HepG2 (cell line): ENCODE data around the gene PTPRCAP. TPM values are rescaled to one million over a fixed set of nuclear protein-coding genes. Genes with fewer than 3 reads are reported as not detected.

Source experiments
- ATAC-seq: fragments of 200-7000 bp; cut with Tn5 transposase; 3 replicates; pipeline ENCODE4 v1.9.1; 2020; ENCODE audit warnings: mild to moderate bottlenecking, moderate library complexity
- BruUV-seq: library from RNA; stranded (reverse); fragments of 400-500 nt; replicated peaks from 2 replicates; lab custom pipeline; 2021; lab: Mats Ljungman, UMichigan
- CTCF ChIA-PET: fragments of 300-600 bp; formaldehyde crosslinking; extraction: SDS; loops from one replicate; lab custom pipeline; 2021; ENCODE audit warnings: low total read pairs, inconsistent platforms, low intra/inter-chr PET ratio; lab: Yijun Ruan, JAX
- POLR2A ChIA-PET: fragments of 350-600 bp; sonication (Branson Sonifier 250); formaldehyde crosslinking; loops from one replicate; lab custom pipeline; 2020; ENCODE audit warnings: antibody characterized with exemption, inconsistent platforms; lab: Yijun Ruan, JAX
- DNase-seq: peaks from one replicate; pipeline ENCODE4 v3.0.0-alpha.2; 2015; ENCODE audit warnings: low spot score
- FAIRE-seq: peaks from 3 replicates; lab custom pipeline; 2011; peaks lifted over from hg19 to GRCh38; lab: Jason Lieb, UNC
- H2AFZ ChIP-seq: one replicate; pipeline ENCODE4 v1.6.1; 2011; ENCODE audit warnings: low read length, inconsistent platforms
- H3K27ac ChIP-seq: fragments of 300-600 bp; 3 replicates; pipeline ENCODE4 v1.8.0; 2011; ENCODE audit warnings: mixed run types, mild to moderate bottlenecking, mixed read lengths, low read length, inconsistent platforms; ENCODE audit not compliant: insufficient read depth; ENCODE audit errors: extremely low read length
- H3K27me3 ChIP-seq, 2 experiments: fragments of 200-600 bp in 1 of 2; 2 replicates in 1 of 2; 3 replicates in 1 of 2; pipeline versions ENCODE4 v1.6.0 to v1.8.0; 2011; ENCODE audit warnings: low read length in 2 of 2, mild to moderate bottlenecking in 2 of 2, moderate library complexity in 2 of 2, inconsistent platforms in 1 of 2; ENCODE audit not compliant: insufficient read depth in 2 of 2, control insufficient read depth in 1 of 2
- H3K36me3 ChIP-seq, 2 experiments: fragments of 200-600 bp in 1 of 2; replicated peaks in 1 of 2; 2 replicates in 1 of 2; 3 replicates in 1 of 2; pipeline versions ENCODE4 v1.5.1 to v1.8.0; 2011; ENCODE audit warnings: low read length in 2 of 2, inconsistent platforms in 1 of 2; ENCODE audit not compliant: insufficient read depth in 2 of 2, control insufficient read depth in 1 of 2
- H3K4me1 ChIP-seq: 2 replicates; pipeline ENCODE4 v1.5.1; 2012; ENCODE audit warnings: low read length, inconsistent platforms; ENCODE audit not compliant: insufficient read depth
- H3K4me2 ChIP-seq: 2 replicates; pipeline ENCODE4 v1.6.0; 2011; ENCODE audit warnings: low read depth, low read length, inconsistent platforms
- H3K4me3 ChIP-seq, 3 experiments: fragments of 200-600 bp in 1 of 3; sonication (generic), shearing (Covaris generic) in 1 of 3; replicated peaks in 1 of 3; 2 replicates each; pipeline ENCODE4 v1.5.1; 2011 to 2016; ENCODE audit warnings: low read length in 3 of 3, inconsistent platforms in 2 of 3, low read depth in 2 of 3, mild to moderate bottlenecking in 2 of 3, control low read depth in 1 of 3, mixed read lengths in 1 of 3; ENCODE audit not compliant: insufficient read depth in 1 of 3
- H3K79me2 ChIP-seq: one replicate; pipeline ENCODE4 v1.6.1; 2011; ENCODE audit warnings: low read length, inconsistent platforms; ENCODE audit not compliant: insufficient read depth
- H3K9ac ChIP-seq: 2 replicates; pipeline ENCODE4 v1.6.0; 2011; ENCODE audit warnings: mild to moderate bottlenecking, low read depth, low read length, inconsistent platforms; ENCODE audit not compliant: insufficient read depth
- H3K9me3 ChIP-seq: 2 replicates; pipeline ENCODE4 v1.5.1; 2012; ENCODE audit warnings: mild to moderate bottlenecking, low read length
- H4K20me1 ChIP-seq: 2 replicates; pipeline ENCODE4 v1.6.0; 2011; ENCODE audit warnings: inconsistent platforms, mild to moderate bottlenecking, low read length, moderate library complexity; ENCODE audit not compliant: insufficient read depth
- ARHGAP35 ChIP-seq: sonication (generic); formaldehyde crosslinking; IDR thresholded peaks from 2 replicates; pipeline ENCODE4 v1.9.0; 2022; ENCODE audit warnings: mild to moderate bottlenecking, inconsistent platforms, moderate library complexity, missing genetic modification reagents, borderline replicate concordance
- FIP1L1 ChIP-seq: fragments of 200-400 bp; formaldehyde crosslinking; IDR thresholded peaks from 2 replicates; pipeline ENCODE4 v1.6.1; 2018; ENCODE audit warnings: low read depth, mild to moderate bottlenecking, low read length, moderate library complexity, borderline replicate concordance; ENCODE audit not compliant: insufficient read depth
- REL ChIP-seq: sonication (generic); formaldehyde crosslinking; conservative IDR thresholded peaks from 2 replicates; pipeline ENCODE4 v1.8.0; 2022; ENCODE audit warnings: mild to moderate bottlenecking, missing genetic modification reagents, moderate library complexity
- SMAD1 ChIP-seq: sonication (generic); formaldehyde crosslinking; IDR thresholded peaks from 2 replicates; pipeline ENCODE4 v1.4.0; 2020; ENCODE audit warnings: missing genetic modification reagents, low read depth, mild to moderate bottlenecking, borderline replicate concordance
- TIGD3 ChIP-seq: sonication (generic); formaldehyde crosslinking; IDR thresholded peaks from 2 replicates; pipeline ENCODE4 v1.5.1; 2020; ENCODE audit warnings: mild to moderate bottlenecking, missing genetic modification reagents, borderline replicate concordance
- ZNF30 ChIP-seq: sonication (generic); formaldehyde crosslinking; IDR thresholded peaks from 2 replicates; pipeline ENCODE4 v1.5.0; 2020; ENCODE audit warnings: mild to moderate bottlenecking, missing genetic modification reagents
- ZNF503 ChIP-seq: sonication (generic); formaldehyde crosslinking; IDR thresholded peaks from 2 replicates; pipeline ENCODE4 v1.4.0; 2020; ENCODE audit warnings: missing genetic modification reagents
- WGBS: methylation state at CpG from one replicate; pipeline ENCODE4 v1.1.6; 2017; ENCODE audit warnings: low lambda C conversion rate; 5-methylcytosine and 5-hydroxymethylcytosine counted together
- in situ Hi-C: cut with HindIII; loops from 2 replicates; pipeline ENCODE4 v1.10.0; 2017; ENCODE audit warnings: low pct_unique_long_range_greater_than_20kb; ENCODE audit not compliant: extremely low pct_ligation_motif_present
- intact Hi-C: fragments of 100-400 bp; cut with micrococcal nuclease; formaldehyde crosslinking; loops from one replicate; pipeline ENCODE4 v1.10.0; 2022; ENCODE audit not compliant: unreplicated experiment
- polyA plus RNA-seq, 8 experiments: library from polyadenylated mRNA; depleted of rRNA in 3 of 8; stranded (reverse) in 7 of 8; unstranded in 1 of 8; fragments of >200 nt; fragmentation: Illumina TruSeq in 4 of 8; extraction: Trizol in 4 of 8; gene quantifications; 2 replicates each; pipeline versions ENCODE4 v1.2.1 to v1.2.3, GENCODE V29; 2011 to 2016; ENCODE audit warnings: low read depth in 4 of 8, missing spikeins in 1 of 8, mixed read lengths in 1 of 8; ENCODE audit not compliant: insufficient read depth in 1 of 8
- total RNA-seq, 5 experiments: library from RNA; depleted of rRNA; stranded (reverse); fragments of >200 nt; fragmentation: Illumina TruSeq; extraction: Trizol; gene quantifications; 2 replicates each; pipeline ENCODE4 v1.2.3, GENCODE V29; 2016; ENCODE audit warnings: low read depth in 1 of 5
- TF ChIP-seq, protein P1 (sequence below): sonication (generic); formaldehyde crosslinking; IDR thresholded peaks from 2 replicates; pipeline ENCODE4 v1.8.1; 2023; ENCODE audit warnings: missing genetic modification reagents, mild to moderate bottlenecking, borderline replicate concordance

PTPRCAP gene
- total and polyA plus RNA-seq, 2 of the 13 experiments (the other 11 are each of a cell fraction or from before 2014, with no cell fraction given): 0.60 to 0.70 TPM

GRCh38 chr11:67483831-67484665 is 46.6 kb upstream of the PTPRCAP start:
- Histone ChIP-seq H3K27ac (no peak overlapping the region), H3K9ac (peak overlapping the region; percentile 72), H3K4me2 (peak overlapping the region; percentile 68), H3K4me3 (peak overlapping the region in 2 of 3 experiments; percentile 59 to 75; a peak in 3 of 6 replicates), H3K4me1 (peaks cover 28% of the 10 kb centered on the region), H3K36me3 (peaks cover 2 to 11% of the 10 kb centered on the region in 2 experiments; a peak in 3 of 5 replicates), H3K79me2 (no peaks in the 10 kb centered on the region), H4K20me1 (no peaks in the 10 kb centered on the region), H3K27me3 (no peaks in the 10 kb centered on the region), H3K9me3 (no peaks in the 10 kb centered on the region), H2AFZ (no peak overlapping the region)
- FAIRE-seq (no peak), DNase-seq (no peak), ATAC-seq (peak; percentile 8)
- ChIA-PET CTCF (interaction anchor here (1.1 kb wide), 1 partner anchor 82 kb away, joined by 3 read pairs; the partner anchor contains the start of gene PPP1CA), POLR2A (interaction anchor here (0.7 kb wide), 1 partner anchor 131 kb away, joined by 4 read pairs; the partner anchor contains the start of gene POLD4)
- WGBS: 92% methylated on average over 16 of the region's 16 CpGs
- in situ Hi-C loops (no loop called here), intact Hi-C loops (no loop called here)
- TF ChIP-seq, protein P1, sequence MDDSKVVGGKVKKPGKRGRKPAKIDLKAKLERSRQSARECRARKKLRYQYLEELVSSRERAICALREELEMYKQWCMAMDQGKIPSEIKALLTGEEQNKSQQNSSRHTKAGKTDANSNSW: no peak
- TF ChIP-seq ZNF30: 0 out of 2 replicates have a peak, but pooled peaks have one; percentile 5
- TF ChIP-seq FIP1L1: no peak
- TF ChIP-seq REL (CRISPR knock-in tag): 0 out of 2 replicates have a peak, but pooled peaks have one; percentile 19
- no peak for TF ChIP-seq ZNF503 (CRISPR knock-in tag)
- TF ChIP-seq SMAD1 (CRISPR knock-in tag): no peak
- TF ChIP-seq TIGD3 (CRISPR knock-in tag): no peak
- no peak for TF ChIP-seq ARHGAP35 (CRISPR knock-in tag)
- no TSS peak for BruUV-seq
